ENCODE results near the gene TMEM239.
"Not testable (repeated sequence)": the region's sequence is repeated elsewhere in the genome, so short reads cannot be mapped to it uniquely, and the experiment has no call there.

The TMEM239 gene

DNA sequence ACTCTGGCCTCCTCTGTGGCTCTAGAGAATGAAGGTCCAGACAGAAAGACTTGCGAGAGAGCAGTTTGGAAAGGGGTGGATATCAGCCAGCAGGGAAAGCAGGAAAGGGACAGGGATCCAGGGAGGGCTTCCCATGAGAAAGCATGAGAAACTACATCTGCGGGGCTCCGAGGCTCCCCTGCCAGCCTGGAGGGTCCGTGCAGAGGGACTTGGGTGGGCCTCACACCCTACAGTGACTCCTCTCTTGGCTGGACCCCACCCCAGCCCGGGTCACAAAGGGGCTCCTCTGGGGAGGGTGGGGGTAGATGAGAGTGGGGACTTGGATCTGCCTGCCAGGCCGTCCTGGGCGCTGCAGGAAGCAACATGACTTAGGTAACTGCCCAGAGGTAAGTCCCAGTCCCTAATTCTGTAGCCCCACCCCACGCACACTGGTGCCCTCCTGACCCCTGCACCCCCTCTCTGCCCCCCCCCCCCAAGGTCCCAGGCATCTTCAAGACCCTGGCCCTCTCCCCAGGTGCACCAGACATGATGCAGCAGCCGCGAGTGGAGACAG is at the start of gene TMEM239:
Gene TMEM239 (plus strand): TSS at position 335 of the 553 bp plus-strand sequence. CDS start 191 bp downstream, at position 526.
- Mint-ChIP-seq H3K4me3 (no peak within 1 kb of the TSS), H3K36me3 (peaks cover 0 to 2% of the 10 kb centered on the region in 2 donors), H3K27me3 (peaks cover 52 to 84% of the 10 kb centered on the region in 2 donors), H3K27ac (no peak within 1 kb of the TSS), H3K9me3 (peaks cover 3 to 8% of the 10 kb centered on the region in 2 donors), H3K4me1 (peaks cover 0 to 8% of the 10 kb centered on the region in 2 donors)
- ATAC-seq (replicated peaks) (no peak), DNase-seq (no peak)

DNA sequence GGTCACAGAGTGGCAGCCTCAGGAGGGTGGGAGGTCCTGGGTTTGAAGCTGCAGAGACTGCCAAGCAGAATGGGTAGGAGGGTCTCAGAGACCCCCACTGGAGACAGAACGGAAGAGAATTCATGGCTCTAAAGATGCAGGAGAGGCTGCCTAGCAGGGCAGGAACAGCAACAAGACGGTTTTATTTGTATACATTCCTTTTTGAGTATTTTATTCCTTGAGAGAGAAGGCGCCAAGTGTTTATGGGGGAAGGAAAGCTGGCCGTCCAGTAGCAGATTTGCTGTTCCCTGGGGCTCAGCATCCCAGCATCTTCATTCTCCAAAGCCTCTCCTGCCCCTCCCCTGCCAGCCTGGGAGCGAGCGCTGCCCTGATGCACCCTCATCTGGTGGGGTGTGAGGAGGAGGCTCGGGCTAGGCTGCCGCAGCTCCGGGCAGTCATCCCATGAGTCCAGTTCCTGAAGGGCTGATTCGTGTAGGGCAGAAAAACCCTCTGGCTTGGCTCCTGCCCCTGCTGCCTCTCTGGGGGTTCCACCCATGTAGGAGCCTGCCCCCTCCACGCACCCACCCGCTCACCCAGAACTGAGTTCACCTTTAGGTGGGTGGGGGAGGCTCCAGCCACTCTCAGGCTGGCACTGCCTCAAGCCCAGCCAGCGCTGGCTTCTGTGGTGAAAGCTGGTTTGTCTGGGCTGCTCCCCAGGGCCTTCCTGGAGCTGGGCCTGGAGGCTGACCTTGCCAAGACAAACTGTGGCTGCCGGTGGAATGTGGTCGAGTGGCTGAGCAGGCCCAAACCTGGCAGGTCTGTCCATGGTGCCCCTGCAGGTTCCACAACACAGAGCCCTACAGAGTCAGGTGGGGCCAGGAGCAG is 48.2 kb upstream of the TMEM239 start:
- no peak for DNase-seq
- Mint-ChIP-seq H3K36me3 (no peaks in the 10 kb centered on the region), H3K27ac (no peak overlapping the region), H3K27me3 (peaks cover 40 to 42% of the 10 kb centered on the region in 2 donors), H3K4me1 (no peaks in the 10 kb centered on the region), H3K4me3 (no peak overlapping the region), H3K9me3 (no peaks in the 10 kb centered on the region)
- no peak for ATAC-seq (replicated peaks)

DNA sequence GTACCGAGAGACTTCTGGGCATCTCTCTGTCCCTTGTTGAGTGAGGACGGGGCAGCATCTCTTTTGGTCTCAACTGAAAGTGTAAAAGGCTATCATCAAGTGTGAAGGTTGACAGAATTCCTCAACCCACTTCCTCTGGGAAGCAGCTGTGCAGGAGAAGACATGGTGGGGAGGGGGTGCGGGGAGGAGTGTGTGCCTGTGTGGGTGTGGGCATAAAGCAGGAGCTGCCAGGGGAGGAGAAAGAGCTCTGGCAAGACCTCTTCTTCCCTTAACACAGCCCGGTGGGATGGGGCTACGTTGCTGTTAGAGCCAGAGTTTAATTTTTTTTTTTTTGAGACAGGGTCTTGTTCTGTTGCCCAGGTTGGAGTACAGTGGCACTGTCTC is 47.5 kb upstream of the TMEM239 start:
- H3K4me3 Mint-ChIP-seq, result no peak overlapping the region
- no peak for DNase-seq
- peaks cover 40 to 42% of the 10 kb centered on the region in 2 donors for H3K27me3 Mint-ChIP-seq
- no peaks in the 10 kb centered on the region for H3K36me3 Mint-ChIP-seq
- H3K27ac Mint-ChIP-seq, result no peak overlapping the region
- H3K9me3 Mint-ChIP-seq, result no peaks in the 10 kb centered on the region
- ATAC-seq (replicated peaks), result no peak
- no peaks in the 10 kb centered on the region for H3K4me1 Mint-ChIP-seq

DNA sequence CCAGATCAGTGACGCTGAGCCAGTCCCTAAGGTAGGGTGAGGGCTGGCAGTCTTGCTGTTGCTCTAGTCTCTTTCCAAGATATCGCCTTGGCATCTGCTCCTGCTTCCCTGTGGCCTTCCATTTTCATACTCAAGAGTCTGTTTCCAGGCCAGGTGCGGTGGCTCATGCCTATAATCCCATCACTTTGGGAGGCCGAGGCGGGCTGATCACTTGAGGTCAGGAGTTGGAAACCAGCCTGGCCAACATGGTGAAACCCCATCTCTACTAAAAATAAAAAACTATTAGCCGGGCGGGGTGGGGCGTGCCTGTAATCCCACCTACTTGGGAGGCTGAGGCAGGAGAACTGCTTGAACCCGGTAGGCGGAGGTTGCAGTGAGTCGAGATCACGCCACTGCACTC is 46.1 kb upstream of the TMEM239 start:
- not testable (repeated sequence) for H3K9me3 Mint-ChIP-seq; DNase-seq; H3K4me3 Mint-ChIP-seq; H3K27ac Mint-ChIP-seq; ATAC-seq (replicated peaks); H3K4me1 Mint-ChIP-seq; H3K36me3 Mint-ChIP-seq
- peaks cover 39 to 47% of the 10 kb centered on the region in 2 donors for H3K27me3 Mint-ChIP-seq

DNA sequence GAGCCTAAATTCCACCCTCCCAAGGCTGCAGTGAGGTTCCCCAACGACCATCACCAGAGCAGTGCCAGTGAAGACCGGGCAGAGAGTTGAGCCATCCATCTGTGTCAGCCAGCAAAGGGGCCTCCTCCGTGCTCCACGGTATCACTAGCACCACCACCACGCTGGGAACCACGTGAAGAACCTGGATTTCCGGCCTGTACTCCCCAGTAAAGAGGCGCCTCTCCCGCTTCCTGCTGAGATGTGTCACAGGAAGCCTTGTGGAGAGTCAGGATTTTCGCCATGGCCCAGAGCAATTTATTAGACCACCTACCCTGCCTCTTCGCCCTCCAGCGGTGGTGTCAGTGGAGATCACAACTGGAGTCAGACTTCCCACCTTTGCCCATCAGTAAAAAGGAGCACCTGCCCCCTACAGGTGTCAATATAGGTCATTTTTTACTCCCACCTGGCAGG is 44.5 kb upstream of the TMEM239 start:
- ATAC-seq (replicated peaks) (no peak), DNase-seq (no peak)
- H3K4me3 Mint-ChIP-seq, result no peak overlapping the region
- no peaks in the 10 kb centered on the region for H3K36me3 Mint-ChIP-seq
- peaks cover 0 to 5% of the 10 kb centered on the region in 2 donors for H3K9me3 Mint-ChIP-seq
- peaks cover 42 to 51% of the 10 kb centered on the region in 2 donors for H3K27me3 Mint-ChIP-seq
- no peaks in the 10 kb centered on the region for H3K4me1 Mint-ChIP-seq
- H3K27ac Mint-ChIP-seq, result no peak overlapping the region

DNA sequence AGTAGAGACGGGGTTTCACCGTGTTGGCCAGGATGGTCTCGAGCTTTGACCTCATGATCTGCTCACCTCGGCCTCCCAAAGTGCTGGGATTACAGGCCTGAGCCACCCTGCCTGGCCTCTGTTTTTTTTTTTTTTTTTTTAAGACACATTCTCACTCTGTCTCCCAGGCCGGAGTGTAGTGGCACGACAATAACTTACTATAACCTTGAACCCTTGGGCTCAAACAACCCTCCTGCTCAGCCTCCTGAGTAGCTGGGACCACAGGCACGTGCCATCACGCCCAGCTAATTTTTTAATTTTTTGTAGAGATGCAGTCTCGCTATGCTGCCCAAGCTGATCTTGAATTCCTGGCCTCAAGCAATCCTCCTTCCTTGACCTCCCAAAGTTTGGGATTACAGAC is 42.4 kb upstream of the TMEM239 start:
- no peak for DNase-seq
- peaks cover 2 to 8% of the 10 kb centered on the region in 2 donors for H3K9me3 Mint-ChIP-seq
- peaks cover 0 to 3% of the 10 kb centered on the region in 2 donors for H3K4me1 Mint-ChIP-seq
- H3K27ac Mint-ChIP-seq, result no peak overlapping the region
- peaks cover 0 to 3% of the 10 kb centered on the region in 2 donors for H3K36me3 Mint-ChIP-seq
- peaks cover 33 to 44% of the 10 kb centered on the region in 2 donors for H3K27me3 Mint-ChIP-seq
- ATAC-seq (replicated peaks), result no peak
- no peak overlapping the region for H3K4me3 Mint-ChIP-seq

DNA sequence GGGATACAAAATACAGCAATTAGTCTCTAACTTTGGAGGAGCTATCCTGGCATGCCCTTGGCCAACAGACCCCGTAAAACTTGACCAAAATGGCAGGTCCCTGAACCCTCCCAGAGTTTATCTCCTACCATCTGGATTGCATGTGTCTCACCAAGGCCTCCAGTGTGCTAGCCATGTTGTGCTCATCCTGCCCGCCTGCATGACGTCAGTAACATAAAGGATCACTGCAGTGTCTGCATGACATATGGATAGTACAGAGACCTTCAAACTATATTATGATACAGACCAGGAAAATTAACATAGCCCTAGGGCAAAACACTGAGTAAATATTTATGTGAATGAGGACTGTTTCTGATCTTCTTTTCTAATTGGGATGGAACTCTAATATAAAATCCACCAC is 41.0 kb upstream of the TMEM239 start:
- H3K9me3 Mint-ChIP-seq, result peaks cover 2 to 8% of the 10 kb centered on the region in 2 donors
- no peak overlapping the region for H3K4me3 Mint-ChIP-seq
- ATAC-seq (replicated peaks) (no peak), DNase-seq (no peak)
- peaks cover 0 to 3% of the 10 kb centered on the region in 2 donors for H3K4me1 Mint-ChIP-seq
- H3K36me3 Mint-ChIP-seq, result peaks cover 0 to 3% of the 10 kb centered on the region in 2 donors
- H3K27ac Mint-ChIP-seq, result no peak overlapping the region
- peaks cover 23 to 31% of the 10 kb centered on the region in 2 donors for H3K27me3 Mint-ChIP-seq

DNA sequence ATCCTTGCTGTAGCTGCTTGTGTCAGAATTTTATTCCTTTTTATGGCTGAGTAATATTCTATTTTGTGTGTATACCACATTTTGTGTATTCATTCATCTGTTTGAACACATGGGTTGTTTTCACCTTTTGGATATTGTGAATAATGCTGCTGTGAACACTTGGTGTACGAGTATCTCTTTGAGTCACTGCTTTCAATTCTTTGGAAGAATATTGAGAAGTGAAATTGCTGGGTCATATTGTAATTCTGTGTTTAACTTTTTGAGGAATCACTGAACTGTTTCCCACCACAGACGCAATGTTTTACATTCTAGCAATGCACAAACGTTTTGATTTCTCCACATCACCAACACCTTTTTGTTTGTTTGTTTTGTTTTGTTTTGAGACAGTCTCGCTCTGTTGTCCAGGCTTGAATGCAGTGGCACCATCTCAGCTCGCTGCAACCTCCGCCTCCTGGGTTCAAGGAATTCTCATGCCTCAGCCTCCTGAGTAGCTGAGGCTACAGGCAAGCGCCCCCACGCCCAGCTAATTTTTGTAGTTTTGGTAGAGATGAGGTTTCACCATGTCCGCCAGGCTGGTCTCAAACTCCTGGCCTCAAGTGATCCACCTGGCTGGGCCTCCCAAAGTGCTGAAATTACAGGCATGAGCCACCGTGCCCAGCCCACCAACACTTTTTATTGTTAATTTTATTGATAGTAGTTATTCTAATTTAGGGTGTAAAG is 37.4 kb upstream of the TMEM239 start:
- ATAC-seq (replicated peaks) (peak; percentile 71 to 92), DNase-seq (no peak)
- peaks cover 0 to 3% of the 10 kb centered on the region in 2 donors for H3K36me3 Mint-ChIP-seq
- H3K27ac Mint-ChIP-seq, result no peak overlapping the region
- peaks cover 0 to 3% of the 10 kb centered on the region in 2 donors for H3K4me1 Mint-ChIP-seq
- peaks cover 2 to 8% of the 10 kb centered on the region in 2 donors for H3K9me3 Mint-ChIP-seq
- H3K4me3 Mint-ChIP-seq, result no peak overlapping the region
- H3K27me3 Mint-ChIP-seq, result peaks cover 22 to 36% of the 10 kb centered on the region in 2 donors

DNA sequence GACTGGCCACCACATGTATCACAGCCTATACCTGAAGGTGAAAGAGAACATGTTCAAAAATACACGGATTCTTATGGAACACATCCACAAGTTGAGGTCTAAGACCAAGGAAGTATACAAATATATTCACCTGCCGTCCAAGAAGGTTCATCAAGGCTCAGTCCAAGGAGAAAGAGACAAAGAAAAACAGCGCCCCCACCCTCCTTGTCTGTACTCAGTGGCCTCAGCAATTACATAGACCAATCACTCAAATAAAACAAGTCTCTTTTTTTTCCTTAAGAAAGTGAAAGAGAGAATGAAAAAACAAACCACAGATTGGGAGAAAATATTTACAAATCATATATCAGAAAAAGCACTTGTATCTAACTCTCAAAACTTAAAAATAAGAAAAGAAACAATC is 35.2 kb upstream of the TMEM239 start:
- ATAC-seq (replicated peaks) (no peak), DNase-seq (no peak)
- Mint-ChIP-seq H3K4me3 (no peak overlapping the region), H3K27ac (no peak overlapping the region), H3K36me3 (peaks cover 0 to 3% of the 10 kb centered on the region in 2 donors), H3K27me3 (peaks cover 20 to 23% of the 10 kb centered on the region in 2 donors), H3K9me3 (peaks cover 2 to 3% of the 10 kb centered on the region in 2 donors), H3K4me1 (peaks cover 0 to 3% of the 10 kb centered on the region in 2 donors)

DNA sequence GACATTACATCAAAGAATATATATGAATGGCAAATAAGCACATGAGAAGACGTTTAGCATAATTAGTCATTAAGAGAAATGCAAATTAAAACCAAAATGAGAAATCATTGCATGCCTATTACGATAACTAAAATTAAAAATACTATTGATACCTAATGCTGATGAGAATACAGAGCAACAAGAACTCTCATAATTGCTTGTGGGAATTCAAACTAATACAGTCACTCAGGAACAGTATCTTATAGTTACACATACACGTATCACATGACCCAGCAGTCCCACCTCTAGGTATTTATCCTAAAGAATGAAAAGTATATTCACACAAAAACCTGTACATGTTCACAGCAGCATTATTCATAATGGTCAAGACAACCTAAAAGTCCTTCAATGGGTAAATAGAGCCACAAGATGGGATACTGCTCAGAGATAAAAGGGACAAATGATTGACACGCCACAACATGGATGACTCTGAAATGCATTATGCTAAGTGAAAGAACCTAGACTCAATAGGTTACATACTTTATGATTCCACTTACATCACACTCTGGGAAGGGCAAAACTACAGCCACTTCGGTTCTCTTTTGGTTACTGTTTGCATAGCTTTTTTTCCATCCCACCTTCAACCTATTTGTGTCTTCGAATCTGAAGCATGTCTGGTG is 32.1 kb upstream of the TMEM239 start:
- DNase-seq (no peak), ATAC-seq (replicated peaks) (no peak)
- Mint-ChIP-seq H3K27ac (no peak overlapping the region), H3K4me1 (no peaks in the 10 kb centered on the region), H3K27me3 (peaks cover 26 to 30% of the 10 kb centered on the region in 2 donors), H3K9me3 (peaks cover 0 to 1% of the 10 kb centered on the region in 2 donors), H3K36me3 (no peaks in the 10 kb centered on the region), H3K4me3 (no peak overlapping the region)

DNA sequence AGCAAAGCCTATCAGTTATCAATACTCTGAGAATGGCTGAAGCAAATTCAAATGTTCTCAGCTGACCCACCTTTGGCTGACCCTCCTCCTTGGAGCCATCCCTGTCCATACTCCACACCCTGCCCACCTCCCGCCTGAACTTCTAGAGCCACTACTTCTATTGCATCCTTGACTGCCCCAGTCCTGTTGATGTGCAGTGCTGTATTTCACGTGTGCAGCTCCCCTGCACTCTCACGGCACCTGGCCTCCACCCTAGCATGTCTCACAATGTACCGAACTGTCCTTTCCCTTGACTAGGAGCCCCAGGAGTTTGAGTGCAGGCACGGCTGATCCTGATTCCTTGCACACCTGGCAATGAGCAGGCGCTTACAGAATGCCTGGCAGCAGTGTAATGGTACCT is 22.7 kb upstream of the TMEM239 start:
- Mint-ChIP-seq H3K9me3 (no peaks in the 10 kb centered on the region), H3K4me1 (peaks cover 0 to 5% of the 10 kb centered on the region in 2 donors), H3K4me3 (no peak overlapping the region), H3K27me3 (peaks cover 22 to 54% of the 10 kb centered on the region in 2 donors), H3K36me3 (peaks cover 0 to 2% of the 10 kb centered on the region in 2 donors), H3K27ac (no peak overlapping the region)
- DNase-seq, result no peak
- no peak for ATAC-seq (replicated peaks)

DNA sequence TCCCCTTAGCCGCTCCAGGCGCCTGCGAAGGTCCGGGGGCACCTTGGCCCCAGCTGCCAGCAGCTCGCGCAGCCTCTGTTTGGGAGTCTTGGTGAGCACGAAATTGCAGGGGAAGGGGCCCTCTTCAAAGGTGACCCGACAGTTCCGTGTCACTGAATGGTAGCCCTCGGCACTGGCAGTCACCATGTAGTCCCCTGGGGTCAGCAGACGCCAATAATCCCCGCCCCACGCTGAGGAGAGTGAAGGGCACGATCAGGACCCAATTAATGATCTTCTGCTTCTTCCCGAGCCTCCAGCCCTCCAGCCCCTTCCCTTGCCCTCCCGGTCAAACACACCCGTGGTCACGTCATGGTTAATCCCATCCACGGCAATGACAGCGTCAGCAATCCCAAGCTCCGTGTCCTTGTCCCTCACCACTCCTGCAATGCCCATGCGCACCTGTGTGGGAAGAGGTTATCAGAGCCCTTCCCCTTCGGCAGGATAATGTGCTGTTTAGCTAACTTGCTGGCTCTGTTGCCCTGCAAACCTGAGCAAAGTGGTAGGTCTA is 21.9 kb upstream of the TMEM239 start:
- Mint-ChIP-seq H3K36me3 (peaks cover 0 to 2% of the 10 kb centered on the region in 2 donors), H3K27me3 (peaks cover 26 to 56% of the 10 kb centered on the region in 2 donors), H3K9me3 (no peaks in the 10 kb centered on the region), H3K4me1 (peaks cover 4 to 12% of the 10 kb centered on the region in 2 donors), H3K4me3 (no peak overlapping the region), H3K27ac (no peak overlapping the region)
- ATAC-seq (replicated peaks) (no peak), DNase-seq (no peak)

DNA sequence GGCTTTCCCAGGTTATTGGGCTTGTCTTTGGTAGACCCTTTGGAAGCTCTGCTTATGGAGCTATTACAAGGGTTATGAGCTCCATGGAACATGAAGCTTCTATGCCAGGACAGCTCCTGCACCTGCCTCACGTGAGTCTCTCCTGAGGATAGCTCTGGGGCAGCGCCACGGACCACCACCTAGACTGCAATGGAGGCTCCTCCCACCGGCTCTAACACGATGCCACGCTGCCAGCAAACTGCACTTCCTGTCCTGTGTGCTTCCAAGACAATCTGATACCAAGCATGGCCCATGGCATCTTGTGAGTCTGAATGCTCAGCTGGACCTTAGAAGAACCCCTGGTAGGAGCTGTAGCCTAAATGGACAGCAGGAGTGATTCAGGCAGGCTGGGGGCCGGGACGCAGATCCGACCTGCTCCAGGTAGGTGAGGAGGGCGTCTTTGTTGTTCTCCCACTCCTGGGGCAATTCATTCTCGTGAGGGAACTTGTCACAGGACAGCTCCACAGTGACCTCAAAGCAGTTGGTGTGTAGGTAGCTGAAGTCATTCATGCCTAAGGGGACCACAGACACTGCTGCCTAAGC is 21.2 kb upstream of the TMEM239 start:
- no peaks in the 10 kb centered on the region for H3K9me3 Mint-ChIP-seq
- no peak for ATAC-seq (replicated peaks)
- peaks cover 11 to 19% of the 10 kb centered on the region in 2 donors for H3K4me1 Mint-ChIP-seq
- no peak overlapping the region for H3K27ac Mint-ChIP-seq
- peaks cover 0 to 2% of the 10 kb centered on the region in 2 donors for H3K36me3 Mint-ChIP-seq
- H3K4me3 Mint-ChIP-seq, result no peak overlapping the region
- peaks cover 33 to 63% of the 10 kb centered on the region in 2 donors for H3K27me3 Mint-ChIP-seq
- no peak for DNase-seq
